AG09319 (cell line): Measurements from ENCODE around the gene SLC22A13.
A peak's percentile ranks its signal among the peaks of the same experiment; 100 is the strongest.

ENCODE experiments used
- DNase-seq: peaks from one replicate; pipeline ENCODE4 v3.0.0-alpha.2; 2010; ENCODE audit warnings: low read depth; ENCODE audit errors: extremely low read depth
- CTCF ChIP-seq: IDR thresholded peaks from 2 replicates; pipeline ENCODE4 v1.5.1; 2011; ENCODE audit warnings: low read depth, mild to moderate bottlenecking, inconsistent platforms, low read length, moderate library complexity

The SLC22A13 gene

GRCh38 chr3:38251197-38251596 lies 14.4 kb upstream of the SLC22A13 start:
- no peak for TF ChIP-seq CTCF

GRCh38 chr3:38253704-38254103 lies 11.9 kb upstream of the SLC22A13 start:
- no peak for TF ChIP-seq CTCF
- DNase-seq = no peak

More at GRCh38 chr3:38251197-38251596, 14.4 kb upstream of the SLC22A13 start:
- DNase-seq = no peak

GRCh38 chr3:38254872-38255271 lies 10.7 kb upstream of the SLC22A13 start:
- TF ChIP-seq CTCF = no peak
- DNase-seq = no peak

GRCh38 chr3:38255627-38256026 lies 10.0 kb upstream of the SLC22A13 start:
- DNase-seq = peak; percentile 5

GRCh38 chr3:38257583-38257982 lies 8.0 kb upstream of the SLC22A13 start:
- TF ChIP-seq CTCF = no peak
- DNase-seq = no peak

More at GRCh38 chr3:38255627-38256026, 10.0 kb upstream of the SLC22A13 start:
- no peak for TF ChIP-seq CTCF

GRCh38 chr3:38260474-38260873 lies 5.1 kb upstream of the SLC22A13 start:
- TF ChIP-seq CTCF = no peak
- no peak for DNase-seq

- no peak for TF ChIP-seq CTCF
- no peak for DNase-seq
Measured at GRCh38 chr3:38264353-38264771, 1.2 kb upstream of the SLC22A13 start.
